ENCODE measurements around the gene LHFPL6.

Gene LHFPL6

DNA sequence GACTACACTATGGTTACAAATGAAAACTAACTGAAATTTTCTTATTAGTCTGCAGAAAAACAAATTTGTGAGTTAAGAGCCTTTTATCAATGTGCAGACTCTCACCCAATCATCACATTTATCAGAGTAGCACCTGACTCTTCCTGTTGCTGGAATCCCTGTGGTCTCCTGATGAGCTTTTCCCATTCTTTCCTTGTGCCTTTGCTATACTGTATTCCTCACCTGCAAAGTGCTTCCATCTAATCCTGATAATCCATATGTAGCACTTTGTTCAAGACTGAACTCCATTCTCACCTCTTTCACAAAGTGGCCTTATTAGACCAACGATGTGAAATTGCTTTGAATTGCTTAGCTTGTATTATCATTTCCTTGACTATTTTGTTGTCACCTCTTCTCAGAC, 225.3 kb downstream of the LHFPL6 start:
- Histone ChIP-seq H3K36me3 (ENCODE audit: insufficient read depth, low read length) (no peaks in the 10 kb centered on the region), H3K27ac (ENCODE audit: low read depth, low read length) (no peak overlapping the region), H3K9ac (ENCODE audit: low read length) (no peak overlapping the region), H3K4me1 (ENCODE audit: insufficient read depth, low read length) (peaks cover 11% of the 10 kb centered on the region), H3K4me3 (ENCODE audit: low read depth in 1 of 2, low read length in 2 of 2) (no peak overlapping the region), H3K27me3 (ENCODE audit: control insufficient read depth in 1 of 2, insufficient read depth in 2 of 2, low read length in 2 of 2) (no peaks in the 10 kb centered on the region), H3K9me3 (ENCODE audit: low read length) (no peaks in the 10 kb centered on the region)

DNA sequence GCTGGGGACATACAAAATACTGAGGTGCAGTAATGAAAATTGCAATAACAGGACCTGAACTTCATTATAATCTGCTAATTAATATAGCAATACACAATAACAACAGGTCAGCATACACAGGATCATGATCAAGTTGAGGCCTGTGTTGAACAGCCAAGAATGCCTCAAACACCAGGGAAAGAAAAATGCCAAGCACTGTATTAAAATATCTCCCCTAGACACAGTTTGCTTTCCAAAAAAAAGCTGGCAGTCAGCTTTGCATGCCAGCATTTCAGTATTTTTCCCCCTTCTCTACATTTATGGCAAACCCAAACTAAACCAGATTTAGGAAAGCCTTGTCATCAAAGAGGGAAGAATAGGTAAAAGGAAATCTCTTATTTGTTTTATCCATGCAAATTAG, 226.9 kb downstream of the LHFPL6 start:
- Histone ChIP-seq H3K9me3 (ENCODE audit: low read length) (no peaks in the 10 kb centered on the region), H3K36me3 (ENCODE audit: insufficient read depth, low read length) (no peaks in the 10 kb centered on the region), H3K4me1 (ENCODE audit: insufficient read depth, low read length) (peaks cover 25% of the 10 kb centered on the region), H3K4me3 (ENCODE audit: low read depth in 1 of 2, low read length in 2 of 2) (no peak overlapping the region), H3K9ac (ENCODE audit: low read length) (no peak overlapping the region), H3K27ac (ENCODE audit: low read depth, low read length) (no peak overlapping the region), H3K27me3 (ENCODE audit: control insufficient read depth in 1 of 2, insufficient read depth in 2 of 2, low read length in 2 of 2) (no peaks in the 10 kb centered on the region)

DNA sequence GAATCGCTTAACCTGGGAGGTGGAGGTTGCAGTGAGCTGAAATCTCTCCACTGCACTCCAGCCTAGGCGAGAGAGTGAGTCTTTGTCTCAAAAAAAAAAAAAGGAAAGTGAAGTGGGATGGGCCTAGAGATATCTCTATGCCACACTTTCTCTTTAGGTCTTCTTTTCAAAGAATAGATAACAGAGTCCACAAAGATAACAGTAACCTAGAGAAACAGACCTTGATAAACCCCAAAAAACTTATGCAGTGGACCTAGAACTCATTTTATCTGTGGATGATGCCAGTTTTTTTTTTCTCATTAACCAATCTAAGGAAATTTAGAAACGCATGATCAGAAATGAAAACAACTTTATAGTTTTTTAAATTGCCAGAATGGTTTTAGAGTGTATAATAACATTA, 227.4 kb downstream of the LHFPL6 start:
- H3K27me3 ChIP-seq (ENCODE audit: control insufficient read depth in 1 of 2, insufficient read depth in 2 of 2, low read length in 2 of 2): no peaks in the 10 kb centered on the region
- H3K9ac ChIP-seq (ENCODE audit: low read length): no peak overlapping the region
- H3K36me3 ChIP-seq (ENCODE audit: insufficient read depth, low read length): no peaks in the 10 kb centered on the region
- peaks cover 29% of the 10 kb centered on the region for H3K4me1 ChIP-seq (ENCODE audit: insufficient read depth, low read length)
- no peak overlapping the region for H3K4me3 ChIP-seq (ENCODE audit: low read depth in 1 of 2, low read length in 2 of 2)
- H3K27ac ChIP-seq (ENCODE audit: low read depth, low read length): no peak overlapping the region
- no peaks in the 10 kb centered on the region for H3K9me3 ChIP-seq (ENCODE audit: low read length)

DNA sequence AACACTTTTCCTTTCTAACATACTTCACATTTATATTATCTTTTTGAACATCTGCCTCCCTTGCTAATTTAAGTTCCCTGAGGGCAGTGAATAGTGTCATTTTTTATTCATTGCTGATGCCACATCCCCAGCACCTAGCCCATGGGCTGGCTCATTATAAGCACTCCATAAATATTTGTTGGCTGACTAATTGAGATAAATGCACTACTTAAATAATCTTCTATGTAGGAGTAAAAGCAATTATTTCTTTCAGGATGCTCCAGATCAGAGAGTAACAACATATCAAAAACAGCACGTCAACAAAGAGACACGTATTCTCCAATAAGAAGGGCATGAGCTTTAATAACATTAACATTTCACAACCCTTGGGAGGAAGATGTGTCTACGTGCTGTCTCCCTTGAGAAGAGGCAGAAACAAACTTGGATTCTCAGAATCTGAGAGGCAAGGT, 228.2 kb downstream of the LHFPL6 start:
- no peaks in the 10 kb centered on the region for H3K27me3 ChIP-seq (ENCODE audit: control insufficient read depth in 1 of 2, insufficient read depth in 2 of 2, low read length in 2 of 2)
- no peak overlapping the region for H3K9ac ChIP-seq (ENCODE audit: low read length)
- no peaks in the 10 kb centered on the region for H3K9me3 ChIP-seq (ENCODE audit: low read length)
- H3K4me1 ChIP-seq (ENCODE audit: insufficient read depth, low read length): peaks cover 37% of the 10 kb centered on the region
- H3K4me3 ChIP-seq (ENCODE audit: low read depth in 1 of 2, low read length in 2 of 2): no peak overlapping the region
- no peak overlapping the region for H3K27ac ChIP-seq (ENCODE audit: low read depth, low read length)
- no peaks in the 10 kb centered on the region for H3K36me3 ChIP-seq (ENCODE audit: insufficient read depth, low read length)

DNA sequence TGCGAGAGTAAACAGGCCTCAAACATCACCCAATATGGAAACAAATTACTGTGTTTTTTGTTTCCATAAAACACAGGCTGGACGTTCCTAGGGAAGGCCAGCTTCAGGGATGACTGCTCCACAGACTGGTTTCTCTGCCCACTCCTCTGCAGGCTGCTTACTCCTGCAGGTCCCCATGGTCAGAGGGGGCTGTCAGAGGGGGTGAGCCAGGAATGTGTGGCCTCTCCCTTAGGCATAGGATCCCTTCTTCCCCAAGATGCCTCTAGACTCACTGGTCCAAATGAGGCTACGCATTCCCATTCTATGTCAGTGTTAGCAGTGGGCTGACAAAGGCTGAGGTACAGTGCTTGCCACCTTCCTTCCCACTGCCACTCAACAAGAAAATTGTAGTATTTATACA, 229.8 kb downstream of the LHFPL6 start:
- Histone ChIP-seq H3K27ac (ENCODE audit: low read depth, low read length) (no peak overlapping the region), H3K27me3 (ENCODE audit: control insufficient read depth in 1 of 2, insufficient read depth in 2 of 2, low read length in 2 of 2) (no peaks in the 10 kb centered on the region), H3K4me1 (ENCODE audit: insufficient read depth, low read length) (peaks cover 37% of the 10 kb centered on the region), H3K9me3 (ENCODE audit: low read length) (no peaks in the 10 kb centered on the region), H3K9ac (ENCODE audit: low read length) (no peak overlapping the region), H3K4me3 (ENCODE audit: low read depth in 1 of 2, low read length in 2 of 2) (no peak overlapping the region), H3K36me3 (ENCODE audit: insufficient read depth, low read length) (no peaks in the 10 kb centered on the region)

DNA sequence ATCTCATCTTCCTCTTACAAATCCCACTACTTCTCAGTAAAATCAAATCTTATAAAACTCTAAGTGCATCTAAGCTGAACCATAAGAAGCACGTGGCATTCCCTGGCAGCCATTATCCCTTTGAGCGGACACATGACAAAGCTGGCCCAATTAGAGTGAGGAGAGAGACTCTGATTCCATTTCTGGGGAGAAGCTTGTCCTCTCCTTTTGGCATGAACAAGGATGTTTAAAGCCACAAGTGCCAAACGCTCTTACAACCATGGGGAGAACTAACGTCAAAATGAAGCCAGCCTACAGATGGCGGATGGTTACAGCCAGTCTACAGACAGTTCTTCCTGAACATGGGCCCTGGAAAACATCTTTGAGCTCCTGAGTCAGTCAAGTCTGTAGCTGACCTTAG, 231.3 kb downstream of the LHFPL6 start:
- Histone ChIP-seq H3K27me3 (ENCODE audit: control insufficient read depth in 1 of 2, insufficient read depth in 2 of 2, low read length in 2 of 2) (no peaks in the 10 kb centered on the region), H3K9me3 (ENCODE audit: low read length) (no peaks in the 10 kb centered on the region), H3K27ac (ENCODE audit: low read depth, low read length) (no peak overlapping the region), H3K9ac (ENCODE audit: low read length) (no peak overlapping the region), H3K4me1 (ENCODE audit: insufficient read depth, low read length) (peaks cover 37% of the 10 kb centered on the region), H3K4me3 (ENCODE audit: low read depth in 1 of 2, low read length in 2 of 2) (no peak overlapping the region), H3K36me3 (ENCODE audit: insufficient read depth, low read length) (no peaks in the 10 kb centered on the region)

DNA sequence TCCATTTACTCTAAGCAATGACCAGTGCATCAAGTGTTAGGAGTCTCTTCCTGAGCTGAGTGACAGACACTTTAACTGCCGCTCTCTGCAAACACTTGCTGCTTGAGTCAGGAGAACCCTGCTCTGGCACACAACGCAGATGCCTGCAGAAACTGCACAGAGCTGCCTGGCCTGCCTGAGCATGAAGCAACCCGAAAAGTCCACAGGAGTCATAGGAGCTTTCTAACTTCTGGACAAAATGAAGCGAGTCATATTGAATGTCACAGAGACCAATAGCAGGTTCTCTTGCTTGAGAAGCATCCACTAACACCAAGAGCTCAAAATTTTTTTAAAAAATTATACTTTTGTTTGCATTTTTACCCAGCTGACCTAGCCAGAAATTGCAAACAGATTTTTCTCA, 232.4 kb downstream of the LHFPL6 start:
- no peak overlapping the region for H3K9ac ChIP-seq (ENCODE audit: low read length)
- no peaks in the 10 kb centered on the region for H3K9me3 ChIP-seq (ENCODE audit: low read length)
- no peak overlapping the region for H3K27ac ChIP-seq (ENCODE audit: low read depth, low read length)
- no peaks in the 10 kb centered on the region for H3K36me3 ChIP-seq (ENCODE audit: insufficient read depth, low read length)
- peaks cover 34% of the 10 kb centered on the region for H3K4me1 ChIP-seq (ENCODE audit: insufficient read depth, low read length)
- H3K4me3 ChIP-seq (ENCODE audit: low read depth in 1 of 2, low read length in 2 of 2): no peak overlapping the region
- H3K27me3 ChIP-seq (ENCODE audit: control insufficient read depth in 1 of 2, insufficient read depth in 2 of 2, low read length in 2 of 2): no peaks in the 10 kb centered on the region

DNA sequence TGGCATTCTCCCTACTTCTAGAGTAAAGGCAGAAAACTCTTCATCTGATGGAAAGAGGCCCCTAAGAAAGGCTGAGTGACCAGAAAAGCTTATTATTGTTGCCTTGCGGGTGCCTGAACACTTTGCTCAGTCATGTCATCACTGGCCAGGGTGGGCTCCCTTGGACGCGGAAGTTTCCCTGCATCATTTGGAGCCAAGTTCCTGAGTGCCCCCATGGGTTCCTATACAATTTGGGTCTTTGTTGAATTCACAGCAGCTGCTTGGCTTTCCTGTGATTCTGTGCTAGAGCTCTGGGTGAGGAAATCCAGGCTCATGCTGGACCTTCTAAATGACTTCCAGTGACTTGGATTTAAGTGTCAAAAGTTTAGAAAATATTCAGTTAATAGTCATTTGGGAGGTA, 232.9 kb downstream of the LHFPL6 start:
- no peak overlapping the region for H3K27ac ChIP-seq (ENCODE audit: low read depth, low read length)
- H3K9ac ChIP-seq (ENCODE audit: low read length): no peak overlapping the region
- no peak overlapping the region for H3K4me3 ChIP-seq (ENCODE audit: low read depth in 1 of 2, low read length in 2 of 2)
- H3K4me1 ChIP-seq (ENCODE audit: insufficient read depth, low read length): peaks cover 34% of the 10 kb centered on the region
- no peaks in the 10 kb centered on the region for H3K9me3 ChIP-seq (ENCODE audit: low read length)
- no peaks in the 10 kb centered on the region for H3K36me3 ChIP-seq (ENCODE audit: insufficient read depth, low read length)
- no peaks in the 10 kb centered on the region for H3K27me3 ChIP-seq (ENCODE audit: control insufficient read depth in 1 of 2, insufficient read depth in 2 of 2, low read length in 2 of 2)

DNA sequence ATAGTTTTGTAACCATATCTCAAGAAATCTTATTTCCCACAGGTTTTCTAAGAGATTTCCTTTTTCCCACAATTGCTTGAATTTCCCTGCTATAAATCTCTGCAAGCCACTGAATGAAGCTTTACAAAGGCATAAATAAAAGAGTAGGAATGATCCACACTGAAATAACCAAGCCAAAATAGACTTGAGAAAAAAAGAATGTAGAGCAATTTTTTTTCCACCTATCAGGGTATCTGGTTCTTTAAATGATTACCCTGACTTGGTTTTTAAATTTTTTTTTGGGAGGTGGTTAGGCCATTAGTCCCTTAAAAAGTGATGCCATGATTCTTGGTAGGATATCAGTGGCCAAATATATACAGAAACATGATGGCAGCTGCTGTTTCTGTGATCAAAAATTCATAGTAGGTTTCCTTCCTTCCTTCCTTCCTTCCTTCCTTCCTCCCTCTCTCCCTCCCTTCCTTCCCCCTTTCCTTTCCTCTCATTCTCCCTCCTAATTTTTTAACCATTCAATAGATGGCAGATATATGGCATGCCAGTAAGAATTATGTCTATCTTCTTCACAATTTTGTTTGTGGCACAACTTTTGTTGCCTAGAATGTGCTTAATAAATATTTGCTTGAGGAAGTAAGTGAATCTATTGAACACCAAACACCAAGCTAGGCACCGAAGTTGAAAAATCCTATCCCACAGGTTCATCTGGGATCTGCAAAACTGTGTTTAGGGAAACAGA, 233.7 kb downstream of the LHFPL6 start:
- Histone ChIP-seq H3K36me3 (ENCODE audit: insufficient read depth, low read length) (no peaks in the 10 kb centered on the region), H3K4me3 (ENCODE audit: low read depth in 1 of 2, low read length in 2 of 2) (no peak overlapping the region), H3K4me1 (ENCODE audit: insufficient read depth, low read length) (peaks cover 34% of the 10 kb centered on the region), H3K27ac (ENCODE audit: low read depth, low read length) (no peak overlapping the region), H3K27me3 (ENCODE audit: control insufficient read depth in 1 of 2, insufficient read depth in 2 of 2, low read length in 2 of 2) (no peaks in the 10 kb centered on the region), H3K9me3 (ENCODE audit: low read length) (no peaks in the 10 kb centered on the region), H3K9ac (ENCODE audit: low read length) (no peak overlapping the region)

DNA sequence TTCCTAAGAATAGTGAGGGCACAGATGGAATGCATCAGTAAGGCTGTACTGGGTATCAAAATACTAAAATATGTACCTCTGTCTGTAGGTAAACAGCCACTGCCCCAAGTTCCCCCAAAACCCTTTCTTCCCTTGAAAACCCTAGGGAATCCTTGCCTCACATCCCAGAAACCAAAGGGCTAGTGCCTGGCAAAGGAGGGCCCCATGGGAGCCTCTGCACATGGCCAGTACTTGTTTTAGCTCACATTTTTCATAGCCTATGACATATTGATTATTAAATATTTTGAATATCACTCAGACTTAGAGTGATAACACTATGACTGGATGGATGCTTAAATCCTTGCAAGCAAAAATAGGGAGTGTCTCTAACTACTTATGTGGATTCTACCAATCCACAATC, 237.1 kb downstream of the LHFPL6 start:
- Histone ChIP-seq H3K4me1 (ENCODE audit: insufficient read depth, low read length) (peaks cover 20% of the 10 kb centered on the region), H3K36me3 (ENCODE audit: insufficient read depth, low read length) (no peaks in the 10 kb centered on the region), H3K4me3 (ENCODE audit: low read depth in 1 of 2, low read length in 2 of 2) (no peak overlapping the region), H3K27ac (ENCODE audit: low read depth, low read length) (no peak overlapping the region), H3K9ac (ENCODE audit: low read length) (no peak overlapping the region), H3K27me3 (ENCODE audit: control insufficient read depth in 1 of 2, insufficient read depth in 2 of 2, low read length in 2 of 2) (no peaks in the 10 kb centered on the region), H3K9me3 (ENCODE audit: low read length) (no peaks in the 10 kb centered on the region)

DNA sequence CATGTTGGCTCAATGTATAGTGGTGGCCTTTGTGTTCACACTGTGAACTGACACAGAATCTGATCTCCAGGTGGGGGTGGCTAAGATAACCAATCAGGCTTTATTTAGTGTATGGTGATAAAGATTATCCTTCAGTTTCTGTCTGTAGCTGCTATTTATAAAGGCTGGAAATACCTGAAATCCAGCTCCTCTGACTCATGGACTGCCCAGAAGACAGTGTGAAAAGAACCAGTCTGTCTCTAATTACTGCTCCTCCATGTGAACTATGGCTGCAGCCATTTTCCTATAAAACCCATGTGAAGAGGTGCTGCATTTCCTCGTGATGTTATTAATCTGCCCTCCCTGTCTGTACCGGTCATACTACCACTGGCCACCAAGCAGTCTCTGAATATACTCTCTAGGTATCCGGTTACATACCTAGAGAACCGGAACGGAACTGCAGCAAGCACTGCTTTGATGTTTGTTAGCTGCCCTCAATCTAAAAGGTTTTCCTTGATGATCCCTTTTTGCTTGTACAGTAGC, 238.0 kb downstream of the LHFPL6 start:
- no peaks in the 10 kb centered on the region for H3K36me3 ChIP-seq (ENCODE audit: insufficient read depth, low read length)
- peaks cover 12% of the 10 kb centered on the region for H3K4me1 ChIP-seq (ENCODE audit: insufficient read depth, low read length)
- H3K9ac ChIP-seq (ENCODE audit: low read length): no peak overlapping the region
- no peaks in the 10 kb centered on the region for H3K9me3 ChIP-seq (ENCODE audit: low read length)
- H3K27ac ChIP-seq (ENCODE audit: low read depth, low read length): no peak overlapping the region
- no peaks in the 10 kb centered on the region for H3K27me3 ChIP-seq (ENCODE audit: control insufficient read depth in 1 of 2, insufficient read depth in 2 of 2, low read length in 2 of 2)
- H3K4me3 ChIP-seq (ENCODE audit: low read depth in 1 of 2, low read length in 2 of 2): no peak overlapping the region

DNA sequence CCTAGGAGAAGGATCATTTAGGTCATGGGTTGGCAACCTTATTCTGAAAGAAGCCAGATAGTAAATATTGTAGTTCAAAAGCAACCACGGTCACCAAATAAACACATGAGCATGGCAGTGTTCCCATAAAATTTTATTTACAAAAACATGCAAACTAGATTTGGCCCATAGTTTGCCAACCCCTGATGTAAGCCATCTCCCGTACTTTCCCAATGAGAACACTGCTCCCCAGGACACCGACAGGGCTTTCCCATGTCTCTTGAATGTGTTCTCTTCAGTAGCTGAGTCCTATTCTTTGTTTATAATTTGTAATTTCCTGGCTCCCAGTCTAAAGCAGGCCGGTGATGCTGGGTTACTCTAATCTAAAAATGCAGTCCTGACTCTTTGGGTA, 239.6 kb downstream of the LHFPL6 start:
- Histone ChIP-seq H3K4me3 (ENCODE audit: low read depth in 1 of 2, low read length in 2 of 2) (no peak overlapping the region), H3K36me3 (ENCODE audit: insufficient read depth, low read length) (no peaks in the 10 kb centered on the region), H3K27ac (ENCODE audit: low read depth, low read length) (no peak overlapping the region), H3K4me1 (ENCODE audit: insufficient read depth, low read length) (peaks cover 10% of the 10 kb centered on the region), H3K27me3 (ENCODE audit: control insufficient read depth in 1 of 2, insufficient read depth in 2 of 2, low read length in 2 of 2) (no peaks in the 10 kb centered on the region), H3K9me3 (ENCODE audit: low read length) (no peaks in the 10 kb centered on the region), H3K9ac (ENCODE audit: low read length) (no peak overlapping the region)

Data from muscle layer of colon (tissue), 2 donors.